Uterus (tissue), 2 donors: ENCODE results near the gene SLC9A7.

ENCODE experiments used
- POLR2A ChIP-seq, 2 donors: fragments of 450-650 bp; IDR thresholded peaks; one replicate each; pipeline ENCODE4 v1.6.1; 2016; ENCODE audit warnings: antibody characterized with exemption in 2 of 2, mild to moderate bottlenecking in 1 of 2, moderate library complexity in 1 of 2
- TF ChIP-seq, protein P1 (sequence below), 4 experiments: fragments of 200-600 bp in 2 of 4; fragments of 450-650 bp in 2 of 4; sonication (generic) in 2 of 4; IDR thresholded peaks; one replicate each; pipeline ENCODE4 v1.5.1; 2016 to 2019; ENCODE audit warnings: antibody characterized with exemption in 4 of 4, mild to moderate bottlenecking in 2 of 4, moderate library complexity in 1 of 4

DNA sequence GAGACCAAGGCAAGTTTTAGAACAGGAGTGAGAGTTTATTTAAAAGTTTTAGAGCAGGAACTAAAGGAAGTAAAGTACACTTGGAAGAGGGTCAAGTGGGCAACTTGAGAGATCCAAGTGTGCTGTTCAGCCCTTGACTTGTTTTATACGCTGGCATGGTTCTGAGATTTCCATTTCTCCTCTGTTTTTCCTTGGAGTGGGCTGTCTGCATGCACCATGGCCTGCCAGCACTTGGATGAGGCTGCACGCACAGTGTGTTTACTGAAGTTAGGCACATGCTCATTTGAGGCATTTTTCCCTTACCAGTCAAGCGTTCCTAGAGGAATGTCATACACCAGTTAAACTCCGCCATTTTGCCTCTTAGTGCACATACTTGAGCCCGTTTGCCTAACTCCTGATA is 205.0 kb downstream of the SLC9A7 start:
- TF ChIP-seq, protein P1, sequence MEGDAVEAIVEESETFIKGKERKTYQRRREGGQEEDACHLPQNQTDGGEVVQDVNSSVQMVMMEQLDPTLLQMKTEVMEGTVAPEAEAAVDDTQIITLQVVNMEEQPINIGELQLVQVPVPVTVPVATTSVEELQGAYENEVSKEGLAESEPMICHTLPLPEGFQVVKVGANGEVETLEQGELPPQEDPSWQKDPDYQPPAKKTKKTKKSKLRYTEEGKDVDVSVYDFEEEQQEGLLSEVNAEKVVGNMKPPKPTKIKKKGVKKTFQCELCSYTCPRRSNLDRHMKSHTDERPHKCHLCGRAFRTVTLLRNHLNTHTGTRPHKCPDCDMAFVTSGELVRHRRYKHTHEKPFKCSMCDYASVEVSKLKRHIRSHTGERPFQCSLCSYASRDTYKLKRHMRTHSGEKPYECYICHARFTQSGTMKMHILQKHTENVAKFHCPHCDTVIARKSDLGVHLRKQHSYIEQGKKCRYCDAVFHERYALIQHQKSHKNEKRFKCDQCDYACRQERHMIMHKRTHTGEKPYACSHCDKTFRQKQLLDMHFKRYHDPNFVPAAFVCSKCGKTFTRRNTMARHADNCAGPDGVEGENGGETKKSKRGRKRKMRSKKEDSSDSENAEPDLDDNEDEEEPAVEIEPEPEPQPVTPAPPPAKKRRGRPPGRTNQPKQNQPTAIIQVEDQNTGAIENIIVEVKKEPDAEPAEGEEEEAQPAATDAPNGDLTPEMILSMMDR (IDR thresholded peaks at IDR 0.05), result no peak
- no peak for TF ChIP-seq POLR2A (IDR thresholded peaks at IDR 0.05)
